PFSK-1 (cell line): ENCODE results near the gene PEAR1.

Experiments
- FOXP2 ChIP-seq: optimal IDR thresholded peaks from 2 replicates; pipeline ENCODE3; 2011; ENCODE audit warnings: borderline replicate concordance, control low read depth, inconsistent platforms; ENCODE audit not compliant: insufficient read depth; ENCODE audit errors: extremely low read length, extremely low read depth
- POLR2AphosphoS5 ChIP-seq: IDR thresholded peaks from 2 replicates; pipeline ENCODE4 v1.6.1; 2012; ENCODE audit warnings: low read depth, mild to moderate bottlenecking, control low read depth, low read length, moderate library complexity
- SIN3A ChIP-seq: IDR thresholded peaks from 2 replicates; pipeline ENCODE4 v1.6.1; 2012; ENCODE audit warnings: mild to moderate bottlenecking, low read length, moderate library complexity, borderline replicate concordance; ENCODE audit not compliant: insufficient read depth
- TAF1 ChIP-seq: IDR thresholded peaks from 2 replicates; pipeline ENCODE4 v1.6.1; 2012; ENCODE audit warnings: low read length, control low read depth, borderline replicate concordance; ENCODE audit not compliant: insufficient read depth
- TF ChIP-seq, protein P1 (sequence below), 2 experiments: IDR thresholded peaks; 2 replicates each; pipeline versions ENCODE4 v1.6.1 to v1.8.0; 2011 to 2012; ENCODE audit warnings: low read depth in 2 of 2, low read length in 2 of 2, control low read depth in 1 of 2, inconsistent platforms in 1 of 2, mild to moderate bottlenecking in 1 of 2, moderate library complexity in 1 of 2; ENCODE audit not compliant: insufficient read depth in 1 of 2

The PEAR1 gene

DNA sequence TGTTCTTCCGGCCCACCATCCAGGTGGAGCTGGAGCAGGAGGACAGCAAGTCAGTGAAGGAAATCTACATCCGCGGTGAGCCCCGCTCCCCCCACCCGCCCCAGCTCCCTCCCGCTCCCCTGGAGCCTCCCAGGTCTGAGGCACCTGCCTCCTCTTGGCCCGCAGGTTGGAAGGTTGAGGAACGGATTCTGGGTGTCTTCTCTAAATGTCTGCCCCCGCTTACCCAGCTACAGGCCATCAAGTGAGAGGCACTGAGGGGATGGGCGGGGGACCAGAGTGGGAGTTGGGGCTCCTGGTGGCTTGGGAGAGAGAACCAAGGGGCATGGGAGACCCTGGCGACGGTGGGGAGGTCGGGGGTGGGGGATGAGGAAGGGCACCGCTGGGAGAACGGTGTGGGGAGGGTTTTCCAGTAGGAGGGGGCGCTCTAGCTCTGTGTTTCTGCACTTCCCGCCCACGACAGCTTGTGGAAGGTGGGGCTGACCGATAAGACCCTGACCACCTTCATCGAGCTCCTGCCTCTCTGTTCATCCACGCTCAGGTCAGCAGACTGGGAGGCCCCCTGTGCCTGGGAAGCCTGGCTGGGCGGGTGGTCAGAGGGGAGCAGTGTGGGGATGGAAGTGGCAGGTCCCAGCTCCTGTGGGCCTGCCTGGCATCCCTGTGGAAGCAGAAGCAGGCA, 31.1 kb downstream of the PEAR1 start:
- no peak for TF ChIP-seq FOXP2
- TF ChIP-seq SIN3A = no peak
- TF ChIP-seq, protein P1, sequence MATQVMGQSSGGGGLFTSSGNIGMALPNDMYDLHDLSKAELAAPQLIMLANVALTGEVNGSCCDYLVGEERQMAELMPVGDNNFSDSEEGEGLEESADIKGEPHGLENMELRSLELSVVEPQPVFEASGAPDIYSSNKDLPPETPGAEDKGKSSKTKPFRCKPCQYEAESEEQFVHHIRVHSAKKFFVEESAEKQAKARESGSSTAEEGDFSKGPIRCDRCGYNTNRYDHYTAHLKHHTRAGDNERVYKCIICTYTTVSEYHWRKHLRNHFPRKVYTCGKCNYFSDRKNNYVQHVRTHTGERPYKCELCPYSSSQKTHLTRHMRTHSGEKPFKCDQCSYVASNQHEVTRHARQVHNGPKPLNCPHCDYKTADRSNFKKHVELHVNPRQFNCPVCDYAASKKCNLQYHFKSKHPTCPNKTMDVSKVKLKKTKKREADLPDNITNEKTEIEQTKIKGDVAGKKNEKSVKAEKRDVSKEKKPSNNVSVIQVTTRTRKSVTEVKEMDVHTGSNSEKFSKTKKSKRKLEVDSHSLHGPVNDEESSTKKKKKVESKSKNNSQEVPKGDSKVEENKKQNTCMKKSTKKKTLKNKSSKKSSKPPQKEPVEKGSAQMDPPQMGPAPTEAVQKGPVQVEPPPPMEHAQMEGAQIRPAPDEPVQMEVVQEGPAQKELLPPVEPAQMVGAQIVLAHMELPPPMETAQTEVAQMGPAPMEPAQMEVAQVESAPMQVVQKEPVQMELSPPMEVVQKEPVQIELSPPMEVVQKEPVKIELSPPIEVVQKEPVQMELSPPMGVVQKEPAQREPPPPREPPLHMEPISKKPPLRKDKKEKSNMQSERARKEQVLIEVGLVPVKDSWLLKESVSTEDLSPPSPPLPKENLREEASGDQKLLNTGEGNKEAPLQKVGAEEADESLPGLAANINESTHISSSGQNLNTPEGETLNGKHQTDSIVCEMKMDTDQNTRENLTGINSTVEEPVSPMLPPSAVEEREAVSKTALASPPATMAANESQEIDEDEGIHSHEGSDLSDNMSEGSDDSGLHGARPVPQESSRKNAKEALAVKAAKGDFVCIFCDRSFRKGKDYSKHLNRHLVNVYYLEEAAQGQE (IDR thresholded peaks at IDR 0.05; ENCODE audit: insufficient read depth in 1 of 2, low read depth in 2 of 2, low read length in 2 of 2) = no peak
- no peak for TF ChIP-seq POLR2AphosphoS5
- TF ChIP-seq TAF1 = no peak

DNA sequence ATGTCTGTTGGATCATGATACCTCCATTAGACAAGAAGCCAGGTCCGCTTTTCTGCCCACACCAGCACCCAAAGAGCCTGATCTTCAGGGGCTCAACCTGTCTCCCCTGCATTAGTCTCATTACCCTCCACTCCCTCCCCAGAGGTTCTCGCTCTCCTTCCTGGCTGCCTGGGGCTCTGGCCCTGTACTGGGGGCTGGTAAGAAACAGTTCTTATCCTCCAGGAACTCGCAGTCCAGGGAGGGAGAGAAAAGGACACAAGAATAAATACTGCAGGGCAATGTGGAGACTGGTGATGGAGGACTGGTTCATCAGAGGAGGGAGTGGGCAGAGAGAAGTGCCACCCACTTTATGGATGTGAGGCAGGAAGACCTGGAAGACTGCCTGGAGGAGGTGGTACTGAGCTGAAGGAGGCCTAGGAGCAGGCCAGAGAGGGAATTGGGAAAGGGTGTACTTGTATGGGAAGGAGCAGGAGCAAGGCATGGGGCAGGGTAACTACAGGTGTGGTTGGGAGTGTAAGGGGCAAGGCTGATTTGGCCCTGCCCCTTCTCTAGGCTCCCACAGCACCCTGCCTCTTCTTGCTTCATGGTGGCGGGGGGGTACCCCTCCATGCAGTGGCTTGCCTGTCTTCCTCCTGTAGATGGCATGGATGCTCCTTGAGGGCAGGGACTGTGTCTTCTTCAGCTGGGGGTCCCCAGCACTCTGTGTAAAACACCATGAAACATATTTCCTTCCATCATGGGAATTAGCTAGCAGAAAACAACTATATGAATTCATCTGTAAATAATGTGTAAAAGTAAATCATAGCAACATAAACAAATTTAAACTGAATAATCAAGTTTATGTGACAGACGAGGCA, 31.9 kb downstream of the PEAR1 start:
- TF ChIP-seq SIN3A (no peak), FOXP2 (no peak), TAF1 (no peak), POLR2AphosphoS5 (no peak)
- TF ChIP-seq, protein P1 (IDR thresholded peaks at IDR 0.05; ENCODE audit: insufficient read depth in 1 of 2, low read depth in 2 of 2, low read length in 2 of 2) = no peak

DNA sequence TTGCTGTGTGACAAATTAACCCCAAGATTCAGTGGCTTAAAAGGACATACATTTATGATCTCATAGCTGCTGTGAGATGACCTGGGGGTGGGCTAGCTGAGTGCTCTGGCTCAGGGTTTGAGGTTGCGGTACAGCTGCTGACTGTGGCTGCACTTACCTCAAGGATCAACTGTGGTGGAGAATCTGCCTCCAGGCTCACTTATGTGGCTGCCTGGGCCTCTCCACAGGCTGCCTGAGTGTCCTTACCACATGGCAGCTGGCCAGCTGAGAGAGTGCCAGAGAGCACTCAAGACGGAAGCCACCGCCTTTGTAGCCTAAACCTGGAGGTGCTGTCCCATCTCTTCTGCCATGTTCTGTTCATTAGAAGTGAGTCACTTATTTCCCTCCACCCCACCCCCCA, 32.7 kb downstream of the PEAR1 start:
- TF ChIP-seq FOXP2 = no peak
- TF ChIP-seq, protein P1 (IDR thresholded peaks at IDR 0.05; ENCODE audit: insufficient read depth in 1 of 2, low read depth in 2 of 2, low read length in 2 of 2) = peak in 1 of 2 experiments; percentile 15; a peak in 1 of 4 replicates

DNA sequence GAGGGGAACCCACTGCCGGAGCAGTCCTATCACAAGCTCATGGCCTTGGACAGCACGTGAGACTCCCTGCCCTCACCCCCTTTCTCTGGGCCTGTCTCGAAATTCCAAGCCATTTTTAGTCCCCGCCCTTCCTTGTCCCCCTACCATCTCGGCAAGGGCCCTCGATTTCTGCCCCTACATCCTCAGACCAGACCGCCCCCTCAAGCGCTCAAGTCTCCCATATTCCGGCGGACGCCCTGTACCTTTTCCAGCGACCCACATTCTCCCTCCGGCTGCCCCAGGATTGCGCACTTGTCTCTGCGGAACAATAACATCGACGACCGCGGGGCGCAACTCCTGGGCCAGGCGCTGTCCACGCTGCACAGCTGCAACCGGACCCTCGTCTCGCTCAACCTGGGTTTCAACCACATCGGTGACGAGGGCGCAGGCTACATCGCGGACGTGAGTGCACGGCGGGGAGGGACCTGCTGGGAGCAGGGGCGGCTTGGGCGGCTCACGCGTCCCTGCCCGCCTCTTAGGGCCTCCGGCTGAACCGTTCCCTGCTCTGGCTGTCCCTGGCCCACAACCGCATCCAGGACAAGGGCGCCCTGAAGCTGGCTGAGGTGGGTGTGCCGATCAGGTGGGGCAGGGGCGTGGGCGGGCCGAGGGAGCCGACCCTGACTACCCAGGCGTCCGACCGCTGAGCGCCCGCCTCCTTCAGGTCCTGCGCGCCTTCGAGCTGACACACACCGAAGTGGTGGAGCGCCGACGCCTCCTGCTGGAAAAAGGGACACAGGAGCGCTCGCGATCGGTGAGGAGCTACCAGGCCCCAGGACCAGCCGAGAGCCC, 33.9 kb downstream of the PEAR1 start:
- TF ChIP-seq FOXP2 (no peak), SIN3A (no peak), TAF1 (no peak), POLR2AphosphoS5 (no peak)
- TF ChIP-seq, protein P1 (IDR thresholded peaks at IDR 0.05; ENCODE audit: insufficient read depth in 1 of 2, low read depth in 2 of 2, low read length in 2 of 2) = no peak
